ENCODE data around the gene MDFI. TPM values are rescaled to one million over a fixed set of nuclear protein-coding genes. Genes with fewer than 3 reads are reported as not detected.
A peak's percentile ranks its signal among the peaks of the same experiment; 100 is the strongest.

MDFI gene
- 84.6 and 99.6 TPM in 2 replicates for total RNA-seq

GRCh38 chr6:41638002-41638934, at the start of gene MDFI:
TSS of gene MDFI (plus strand) at chr6:41638468. CDS start at chr6:41638750, 282 bp downstream.
- peaks cover 27% of the 10 kb centered on the region for H3K27me3 ChIP-seq (ENCODE audit: control insufficient read depth, insufficient read depth, low read length)
- H3K36me3 ChIP-seq (ENCODE audit: control insufficient read depth, insufficient read depth, low read length), result no peaks in the 10 kb centered on the region

GRCh38 chr6:41589223-41589622, 49.0 kb upstream of the MDFI start:
- H3K4me3 ChIP-seq (ENCODE audit: low read depth, low read length), result no peak overlapping the region
- no peaks in the 10 kb centered on the region for H3K27me3 ChIP-seq (ENCODE audit: control insufficient read depth, insufficient read depth, low read length)
- DNase-seq (ENCODE audit: low read depth), result no peak
- no peak for TF ChIP-seq CTCF (IDR thresholded peaks at IDR 0.05; ENCODE audit: insufficient read depth, low read length, poor library complexity, severe bottlenecking)
- peaks cover 1% of the 10 kb centered on the region for H3K36me3 ChIP-seq (ENCODE audit: control insufficient read depth, insufficient read depth, low read length)

More at GRCh38 chr6:41638002-41638934, at the start of gene MDFI:
- DNase-seq (ENCODE audit: low read depth), result no peak
- H3K4me3 ChIP-seq (ENCODE audit: low read depth, low read length), result peak within 1 kb of the TSS; percentile 48
- no peak for TF ChIP-seq CTCF (IDR thresholded peaks at IDR 0.05; ENCODE audit: insufficient read depth, low read length, poor library complexity, severe bottlenecking)

GRCh38 chr6:41589636-41590622, 48.3 kb upstream of the MDFI start:
- no peak overlapping the region for H3K4me3 ChIP-seq (ENCODE audit: low read depth, low read length)
- no peak for DNase-seq (ENCODE audit: low read depth)
- no peaks in the 10 kb centered on the region for H3K27me3 ChIP-seq (ENCODE audit: control insufficient read depth, insufficient read depth, low read length)
- peaks cover 1% of the 10 kb centered on the region for H3K36me3 ChIP-seq (ENCODE audit: control insufficient read depth, insufficient read depth, low read length)
- no peak for TF ChIP-seq CTCF (IDR thresholded peaks at IDR 0.05; ENCODE audit: insufficient read depth, low read length, poor library complexity, severe bottlenecking)

- no peak for TF ChIP-seq CTCF (IDR thresholded peaks at IDR 0.05; ENCODE audit: insufficient read depth, low read length, poor library complexity, severe bottlenecking)
- H3K4me3 ChIP-seq (ENCODE audit: low read depth, low read length), result no peak overlapping the region
- peaks cover 1% of the 10 kb centered on the region for H3K36me3 ChIP-seq (ENCODE audit: control insufficient read depth, insufficient read depth, low read length)
- no peak for DNase-seq (ENCODE audit: low read depth)
- H3K27me3 ChIP-seq (ENCODE audit: control insufficient read depth, insufficient read depth, low read length), result no peaks in the 10 kb centered on the region
Measured at GRCh38 chr6:41591122-41591521, 47.1 kb upstream of the MDFI start.

GRCh38 chr6:41591859-41592502, 46.3 kb upstream of the MDFI start:
- peak; percentile 91 for TF ChIP-seq CTCF (IDR thresholded peaks at IDR 0.05; ENCODE audit: insufficient read depth, low read length, poor library complexity, severe bottlenecking)
- DNase-seq (ENCODE audit: low read depth), result no peak
- peaks cover 1% of the 10 kb centered on the region for H3K36me3 ChIP-seq (ENCODE audit: control insufficient read depth, insufficient read depth, low read length)

More at GRCh38 chr6:41591859-41592502, 46.3 kb upstream of the MDFI start:
- Histone ChIP-seq H3K27me3 (ENCODE audit: control insufficient read depth, insufficient read depth, low read length) (no peaks in the 10 kb centered on the region), H3K4me3 (ENCODE audit: low read depth, low read length) (no peak overlapping the region)

Measured in kidney epithelial cell (primary cell).